GM19023 (cell line): ENCODE results near the gene HADHB.
A peak's percentile ranks its signal among the peaks of the same experiment; 100 is the strongest.

Source experiments
- ATAC-seq: cut with Tn5 transposase; IDR thresholded peaks from one replicate; pipeline ENCODE4 v1.9.1; 2021; ENCODE audit warnings: mild to moderate bottlenecking, moderate library complexity; ENCODE audit not compliant: unreplicated experiment

HADHB gene

DNA sequence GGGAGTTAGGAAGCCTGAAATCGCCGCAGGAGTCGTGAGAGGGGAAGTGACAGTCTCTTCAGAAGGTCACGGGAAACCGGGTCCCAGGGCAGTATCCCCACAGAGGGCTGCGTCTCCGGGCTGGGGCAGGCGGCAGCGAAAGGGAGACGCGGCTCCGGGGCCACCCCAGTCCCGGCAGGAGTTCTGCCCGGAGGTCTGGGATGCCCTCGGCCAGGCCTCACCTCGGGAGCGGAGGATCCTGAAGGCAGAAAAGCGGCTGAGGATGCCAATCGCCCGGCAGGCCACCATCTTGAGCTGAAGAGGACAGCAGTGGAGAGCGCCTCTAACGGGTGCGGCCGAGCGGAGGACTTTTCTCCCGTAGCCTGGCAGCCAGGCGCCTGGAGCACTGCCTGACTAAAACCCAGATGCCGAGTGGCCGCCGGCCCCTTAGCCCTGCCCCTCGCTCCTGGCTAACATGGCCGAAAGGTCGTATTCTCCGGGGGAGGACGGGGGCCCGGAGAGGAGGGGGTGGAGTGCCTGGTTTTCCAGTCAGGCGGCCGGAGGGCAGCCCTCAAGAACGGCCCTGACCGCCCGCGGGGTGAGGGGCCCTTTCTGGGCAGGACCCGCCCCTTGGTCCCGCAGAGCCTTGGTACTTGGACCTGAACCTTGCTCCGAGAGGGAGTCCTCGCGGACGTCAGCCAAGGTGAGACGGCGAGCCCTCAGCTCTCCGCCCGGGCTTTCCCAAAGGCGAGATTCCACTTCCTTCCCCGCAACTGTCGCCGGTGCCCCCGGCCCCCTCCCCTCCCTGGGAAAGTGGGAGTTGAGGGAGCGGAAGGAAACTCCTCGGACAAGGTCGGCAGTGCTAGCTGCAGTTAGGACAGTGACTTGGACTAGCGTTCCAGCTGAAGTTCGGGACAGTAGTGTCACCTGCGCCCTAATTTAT, at the start of gene HADHB, which contains the start of gene HADHA:
Gene HADHB (plus strand): TSS at position 631 of the 922 bp plus-strand sequence. CDS start 9,316 bp downstream, outside the sequence.
Gene HADHA (minus strand): TSS at position 324 of the 922 bp plus-strand sequence. CDS start 36 bp downstream, at position 288.
- ATAC-seq = peak; percentile 77

DNA sequence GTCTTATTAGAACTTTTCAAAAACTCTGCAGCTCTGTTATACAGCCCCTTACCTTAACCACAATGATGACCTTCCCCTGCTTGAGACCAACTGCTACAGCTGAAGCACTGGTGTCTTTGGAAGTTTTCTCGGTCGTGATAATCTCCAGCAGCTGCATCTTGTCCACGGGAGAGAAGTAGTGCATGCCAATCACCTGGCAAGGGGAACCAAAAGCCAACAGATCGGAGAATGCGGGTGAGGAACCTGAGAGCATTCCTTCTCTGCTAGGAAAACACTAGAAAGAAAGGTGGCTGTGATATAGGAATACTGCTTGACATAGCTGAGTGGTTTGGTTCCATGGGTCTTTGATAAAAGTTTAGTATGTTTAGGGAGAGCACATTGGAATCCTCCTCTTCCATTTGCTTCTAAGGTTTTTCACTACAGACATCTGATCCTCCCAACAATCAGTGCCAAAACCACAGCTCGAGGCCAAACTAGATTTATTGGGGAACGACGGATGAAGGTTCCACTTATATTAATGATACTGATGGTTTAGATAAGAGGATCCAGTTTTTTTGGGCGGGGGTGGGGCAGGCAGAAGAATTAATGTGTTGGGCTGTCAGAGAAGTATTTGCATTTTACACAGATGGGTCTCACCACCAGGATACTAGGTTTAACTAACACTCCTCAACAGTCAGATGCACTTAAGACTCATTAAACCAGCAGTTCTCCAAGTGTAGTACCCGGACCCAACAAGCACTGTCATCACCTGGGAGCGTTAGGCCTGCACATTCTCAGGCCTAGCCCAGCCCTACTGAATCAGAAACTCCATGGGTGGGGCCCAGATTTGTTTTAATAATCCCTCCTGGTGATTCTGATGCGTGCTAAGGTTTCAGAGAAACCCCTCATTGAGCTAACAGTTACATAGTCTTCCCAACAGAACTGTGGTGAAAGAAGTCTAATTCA, 49.4 kb upstream of the HADHB start:
- ATAC-seq = no peak

DNA sequence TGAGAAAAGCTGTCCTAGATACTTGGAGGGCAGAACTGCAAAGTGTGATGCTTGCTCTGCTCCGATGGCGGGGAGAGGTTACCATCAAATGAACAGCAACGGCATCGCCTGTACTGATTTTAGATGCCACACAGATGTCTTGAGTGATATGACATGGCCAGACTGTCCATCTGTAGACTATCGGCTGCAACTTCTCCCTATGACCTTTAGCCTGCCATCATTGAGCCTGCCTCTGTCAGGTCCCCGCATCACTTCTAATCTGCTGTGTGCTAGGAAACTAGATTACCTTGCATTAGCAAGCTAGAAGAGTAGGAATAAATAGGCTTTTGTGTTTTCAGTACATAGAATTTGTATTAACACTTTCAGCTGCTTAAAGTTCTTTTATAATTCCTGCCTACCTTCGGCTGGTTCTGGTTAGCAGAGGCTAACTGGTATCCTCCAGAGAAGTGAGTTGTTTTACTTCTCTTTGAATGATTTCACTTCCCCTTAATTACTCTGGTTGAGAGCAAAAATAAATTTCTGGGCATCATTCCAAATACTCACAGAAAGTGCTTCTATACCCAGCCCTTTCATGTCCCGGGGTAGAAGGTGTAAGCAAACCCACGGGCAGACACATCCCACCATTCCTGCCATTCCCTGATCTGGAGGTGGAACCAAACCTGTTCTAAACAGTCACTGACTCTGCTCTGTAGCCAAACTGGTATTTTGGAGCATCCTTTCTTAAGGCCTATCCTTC, 47.9 kb upstream of the HADHB start:
- ATAC-seq = no peak

DNA sequence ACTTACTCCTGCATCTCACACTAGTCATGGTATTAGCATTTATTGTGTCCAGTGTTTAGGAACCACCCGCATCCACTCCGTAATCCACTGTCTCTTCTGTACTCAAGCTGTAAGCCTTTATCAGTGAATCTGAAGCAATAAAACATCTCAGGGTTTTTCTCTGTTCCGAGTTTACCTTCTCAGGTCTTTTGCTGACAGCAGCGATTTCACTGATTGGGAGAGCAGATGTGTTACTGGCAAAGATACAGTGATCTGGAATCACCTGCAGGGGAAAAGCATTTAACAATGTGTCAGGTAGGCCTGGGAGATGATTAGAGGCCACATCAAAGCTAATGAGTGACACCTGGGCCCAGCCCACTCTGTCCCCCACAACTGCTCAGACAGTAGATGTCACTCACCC, 47.2 kb upstream of the HADHB start:
- ATAC-seq = no peak

DNA sequence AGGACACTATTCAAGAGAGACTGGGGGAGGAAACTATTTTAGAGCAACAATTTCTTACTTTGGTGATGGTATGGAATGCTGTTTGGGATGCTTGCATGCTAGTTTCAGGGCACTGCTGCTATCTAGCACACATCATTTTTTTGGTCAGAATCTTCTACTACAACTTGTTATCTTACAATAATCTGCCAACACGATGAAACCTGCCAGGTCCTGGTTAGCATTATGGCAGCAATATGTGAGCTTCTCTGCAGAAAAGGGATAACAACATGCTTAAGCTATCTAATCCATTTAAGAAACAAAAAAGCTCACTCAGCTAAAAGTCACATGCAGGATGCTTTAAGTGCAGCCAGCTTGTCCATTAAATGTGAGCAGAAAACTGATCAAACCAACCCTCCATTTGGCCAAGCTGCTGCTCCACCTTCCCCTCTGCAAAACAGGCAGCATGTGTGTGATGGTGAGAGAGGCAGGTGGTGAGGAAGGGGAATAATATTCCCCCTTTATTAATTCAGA, 41.7 kb upstream of the HADHB start:
- ATAC-seq = no peak

DNA sequence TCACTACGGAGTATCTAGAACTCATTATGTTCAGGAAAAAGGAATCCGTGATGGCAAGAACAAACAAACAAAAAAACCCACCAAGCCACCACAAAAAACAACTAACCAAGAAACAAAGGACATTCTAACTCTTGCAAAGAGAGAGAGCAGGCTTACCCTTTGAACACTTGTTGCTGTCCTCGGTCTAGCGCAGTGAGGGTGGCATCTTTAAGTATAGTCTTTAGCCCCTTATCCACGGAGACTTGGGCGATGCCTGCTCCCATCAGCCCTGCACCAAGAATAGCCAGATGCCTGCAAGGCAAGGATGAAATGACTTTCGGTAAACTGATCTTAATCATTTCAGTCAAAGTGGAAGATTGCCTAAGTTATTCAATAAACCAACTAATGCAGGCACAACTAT, 40.8 kb upstream of the HADHB start:
- no peak for ATAC-seq

DNA sequence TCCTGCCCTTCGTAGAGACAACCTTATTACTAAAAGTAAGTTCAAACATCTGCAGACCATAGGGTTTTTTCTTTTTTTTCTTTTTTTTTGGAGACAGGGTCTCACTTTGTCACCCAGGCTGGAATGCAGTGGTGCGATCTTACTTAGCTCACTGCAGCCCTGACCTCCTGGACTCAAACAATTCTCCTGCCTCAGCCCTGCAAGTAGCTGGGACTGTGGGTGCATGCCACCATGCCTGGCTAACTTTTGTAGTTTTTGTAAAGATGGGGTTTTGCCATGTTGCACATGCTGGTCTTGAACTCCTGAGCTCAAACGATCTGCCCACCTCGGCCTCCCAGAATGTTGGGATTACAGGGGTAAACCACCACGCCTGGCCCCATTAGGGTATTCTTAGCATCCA, 32.7 kb upstream of the HADHB start:
- no peak for ATAC-seq

DNA sequence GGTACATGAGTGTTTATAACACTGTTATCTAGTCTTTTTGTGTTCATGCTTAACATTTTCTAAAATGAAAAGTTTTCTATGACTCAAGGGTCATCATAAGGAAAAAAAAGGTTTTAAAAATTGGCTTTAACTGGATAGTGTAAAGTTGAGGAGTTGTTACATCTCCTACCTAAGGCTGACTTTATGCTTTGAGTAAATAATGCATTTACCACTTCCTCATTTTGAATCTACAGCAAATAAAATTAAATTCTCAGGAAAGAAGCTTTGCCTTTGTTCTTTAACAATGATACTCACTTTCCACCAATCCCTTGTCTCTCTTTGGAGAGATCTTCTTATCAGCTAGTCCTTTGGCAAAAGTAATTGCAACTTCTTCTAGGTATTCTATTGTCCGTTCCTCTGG, 30.0 kb upstream of the HADHB start:
- ATAC-seq = no peak

DNA sequence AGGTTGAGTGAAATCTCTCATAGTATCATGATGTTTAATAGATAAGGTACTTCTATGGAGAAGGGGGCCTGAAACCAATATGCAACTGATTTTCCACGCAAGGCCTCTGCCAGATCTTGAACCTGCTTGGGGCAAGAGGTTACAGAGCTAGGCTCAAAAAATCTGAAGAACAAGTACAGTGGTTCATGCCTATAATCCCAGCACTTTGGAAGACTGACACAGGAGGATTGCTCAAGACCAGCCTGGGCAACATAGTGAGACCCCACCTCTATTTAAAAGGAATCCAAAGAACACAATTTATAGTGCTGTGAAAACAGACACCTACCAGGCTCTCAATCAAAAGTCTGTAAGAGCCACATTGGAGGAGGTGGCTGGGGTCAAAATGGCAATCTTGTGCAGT, 28.9 kb upstream of the HADHB start:
- ATAC-seq = no peak

DNA sequence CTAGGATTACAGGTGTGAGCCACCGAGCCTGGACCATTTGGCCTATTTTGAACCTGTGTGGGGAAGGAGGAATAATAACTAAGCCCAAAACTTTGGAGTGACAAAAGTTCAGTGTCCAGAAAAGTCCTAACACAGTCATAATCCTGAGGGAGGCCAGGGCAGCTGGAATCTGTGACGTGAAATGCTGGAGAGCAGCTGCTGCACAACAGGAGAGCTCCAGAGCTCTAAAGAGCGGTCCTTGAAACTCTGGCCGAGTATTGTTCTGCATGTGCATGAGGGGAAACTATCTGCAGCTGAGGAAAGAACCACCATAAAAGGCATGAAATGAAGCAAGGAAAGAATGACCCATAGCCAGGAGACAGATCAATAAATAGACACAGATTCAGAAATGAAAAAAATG, 28.2 kb upstream of the HADHB start:
- ATAC-seq = no peak

DNA sequence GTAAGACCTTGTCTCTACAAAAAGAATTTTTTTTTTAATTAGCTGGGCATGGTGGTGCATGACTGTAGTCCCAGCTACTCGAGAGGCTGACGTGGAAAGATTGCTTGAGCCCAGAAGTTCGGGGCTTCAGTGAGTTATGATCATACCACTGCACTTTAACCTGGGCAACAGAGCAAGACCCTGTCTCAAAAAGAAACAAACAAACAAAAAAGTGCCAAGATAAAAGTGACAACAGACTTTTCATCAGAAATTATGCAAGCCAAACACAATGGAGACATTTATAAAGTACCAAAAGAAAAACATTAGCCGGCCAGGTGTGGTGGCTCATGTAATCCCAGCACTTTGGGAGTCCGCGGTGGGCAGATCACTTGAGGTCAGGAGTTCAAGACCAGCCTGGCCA, 27.0 kb upstream of the HADHB start:
- ATAC-seq = no peak

DNA sequence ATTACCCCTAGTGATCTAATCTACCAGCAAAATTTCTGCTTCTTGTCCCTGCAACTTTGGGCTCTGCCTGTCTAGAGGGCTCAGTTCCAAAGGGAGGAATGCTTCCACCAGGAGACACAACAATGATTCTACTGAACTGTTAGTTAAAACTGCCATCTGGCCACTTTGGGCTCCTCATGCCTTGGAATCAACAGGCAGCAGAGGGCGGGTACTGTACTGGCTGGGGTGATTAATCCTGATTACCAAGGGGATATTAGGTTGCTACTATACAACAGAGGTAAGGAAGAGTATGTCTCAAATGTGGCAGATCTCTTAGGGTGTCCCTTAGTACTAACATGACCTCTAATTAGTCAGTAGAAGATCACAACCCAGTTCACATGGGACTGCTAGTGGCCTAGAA, 21.7 kb upstream of the HADHB start:
- no peak for ATAC-seq

DNA sequence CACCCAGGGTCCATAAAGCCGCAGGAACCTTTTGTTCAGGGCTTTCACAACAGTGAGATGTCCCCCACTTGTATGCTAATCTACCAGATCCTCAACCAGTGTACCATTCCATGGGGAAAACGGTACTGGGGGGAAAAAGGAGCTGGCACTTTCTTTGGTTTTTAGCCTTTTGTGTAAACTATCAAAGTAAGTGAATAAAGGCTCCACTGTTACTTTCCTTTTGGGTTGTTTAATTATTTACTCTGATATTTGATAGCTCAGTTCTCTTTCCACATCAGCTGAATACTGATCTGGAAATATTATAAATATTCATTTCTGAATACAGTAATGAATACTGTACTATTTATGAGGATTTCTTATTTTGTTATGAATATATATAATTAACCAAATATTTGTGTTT, 20.6 kb upstream of the HADHB start:
- ATAC-seq = no peak

DNA sequence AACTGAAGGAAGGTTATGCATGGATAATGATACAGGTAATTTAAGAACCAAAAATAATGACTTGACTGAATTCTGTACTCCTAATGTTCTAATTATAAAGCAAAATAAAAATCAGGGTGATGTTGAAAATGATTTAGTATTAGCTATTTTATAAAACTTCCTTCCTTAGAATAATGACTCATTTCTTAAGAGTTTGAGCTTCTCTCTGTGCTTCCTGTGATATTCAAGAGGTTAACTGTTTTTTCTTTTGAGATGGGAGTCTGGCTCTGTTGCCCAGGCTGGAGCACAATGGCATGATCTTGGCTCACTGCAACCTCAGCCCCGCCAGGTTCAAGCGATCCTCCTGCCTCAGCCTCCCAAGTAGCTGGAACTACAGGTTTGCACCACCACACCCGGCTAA, 15.1 kb upstream of the HADHB start:
- ATAC-seq = no peak

DNA sequence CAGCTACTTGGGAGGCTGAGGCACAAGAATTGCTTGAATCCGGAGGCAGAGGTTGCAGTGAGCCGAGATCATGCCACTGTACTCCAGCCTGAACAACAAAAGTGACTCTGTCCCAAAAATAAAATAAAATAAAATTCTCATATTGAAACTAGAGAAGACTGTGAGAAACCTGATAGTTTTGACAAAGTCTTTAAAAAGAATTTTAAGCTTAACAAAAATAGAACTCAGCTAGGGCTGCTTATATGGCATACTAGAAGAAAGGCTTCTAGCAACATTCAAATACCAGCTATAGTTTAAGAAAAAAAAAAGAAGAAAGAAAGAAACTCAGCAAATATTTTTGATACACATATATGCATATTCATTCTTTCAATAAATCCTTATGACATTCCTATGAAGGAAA, 13.9 kb upstream of the HADHB start:
- no peak for ATAC-seq

DNA sequence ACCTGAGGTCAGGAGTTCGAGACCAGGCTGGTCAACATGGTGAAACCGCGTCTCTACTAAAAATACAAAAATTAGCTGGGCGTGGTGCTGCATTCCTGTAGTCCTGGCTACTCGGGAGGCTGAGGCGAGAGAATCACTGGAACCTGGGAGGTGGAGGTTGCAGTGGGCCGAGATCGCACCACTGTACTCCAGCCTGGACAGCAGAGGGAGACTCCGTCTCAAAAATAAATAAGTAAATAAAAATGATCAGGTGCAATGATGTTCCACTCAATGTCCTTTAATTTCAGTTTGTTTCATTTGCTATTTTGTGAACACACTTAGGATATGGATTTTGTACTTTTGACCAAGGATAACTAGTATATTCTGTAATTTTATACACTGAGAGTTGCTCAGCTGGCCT, 9.7 kb upstream of the HADHB start:
- no peak for ATAC-seq

DNA sequence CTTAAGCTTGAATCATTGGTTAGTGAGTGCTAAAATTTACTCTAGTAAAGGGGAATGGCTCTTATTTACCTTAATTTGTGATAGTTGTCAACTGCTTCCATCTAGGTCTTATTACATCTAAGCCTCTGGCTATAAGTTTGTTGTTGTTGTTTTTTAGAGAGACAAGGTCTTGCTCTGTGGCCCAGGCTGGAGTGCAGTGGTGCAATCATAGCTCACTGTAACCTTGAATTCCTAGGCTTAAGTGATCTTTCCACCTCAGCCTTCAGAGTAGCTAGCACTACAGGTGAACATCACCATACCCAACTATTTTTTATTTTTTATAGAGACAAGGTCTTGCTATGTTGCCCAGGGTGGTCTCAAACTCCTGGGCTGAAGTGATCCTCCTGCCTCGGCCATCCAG, 6.9 kb upstream of the HADHB start:
- no peak for ATAC-seq

DNA sequence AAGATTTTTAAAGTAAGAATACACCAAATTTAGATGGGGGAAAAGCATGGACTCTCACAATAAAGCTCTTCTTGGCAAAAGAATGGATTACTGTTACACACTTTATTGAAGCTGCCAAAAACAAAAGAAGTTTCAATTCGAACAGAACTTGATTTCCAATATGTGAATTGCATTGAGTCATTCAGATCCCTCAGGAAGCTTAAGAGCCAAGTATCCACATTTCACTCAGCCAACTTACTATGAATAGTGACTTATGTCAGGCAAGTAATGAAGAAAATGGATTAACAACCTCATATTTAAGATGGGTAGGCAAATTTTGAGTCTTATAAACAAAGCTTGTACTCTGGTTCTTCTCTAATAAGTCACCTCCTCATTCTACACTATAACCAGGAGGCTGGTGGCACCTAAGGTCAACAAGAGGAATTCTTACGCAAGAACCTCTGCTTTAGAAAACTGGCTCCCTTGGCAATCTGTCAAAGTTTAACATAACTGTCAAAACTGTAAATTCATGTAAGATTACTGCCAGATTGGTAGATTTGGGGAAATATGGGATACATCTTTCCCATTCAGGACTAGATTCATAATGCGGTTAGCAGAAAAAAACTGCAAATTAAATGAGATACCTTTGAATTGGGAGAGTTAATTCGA, 6.3 kb upstream of the HADHB start:
- ATAC-seq = no peak

DNA sequence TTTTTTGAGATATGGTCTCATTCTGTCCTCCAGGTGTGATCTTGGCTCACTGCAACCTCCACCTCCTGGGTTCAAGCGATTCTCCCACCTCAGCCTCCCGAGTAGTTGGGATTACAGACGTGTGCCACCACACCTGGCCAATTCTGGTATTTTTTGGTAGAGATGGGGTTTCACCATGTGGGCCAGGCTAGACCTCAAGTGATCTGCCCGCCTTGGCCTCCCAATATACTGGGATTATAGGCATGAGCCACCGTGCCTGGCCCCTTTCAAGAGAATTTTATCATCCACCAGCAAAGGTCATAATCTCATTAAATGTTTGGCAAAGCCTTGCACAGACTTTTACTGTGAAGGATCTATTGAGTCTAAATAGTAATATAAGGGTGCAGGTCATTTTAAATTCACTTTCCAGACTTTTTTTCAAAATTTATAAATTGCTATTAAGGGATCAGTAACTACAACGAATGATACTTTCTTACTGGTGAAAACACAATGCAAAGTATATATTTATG, 2.8 kb upstream of the HADHB start:
- no peak for ATAC-seq
